Fibroblast of lung (primary cell): ENCODE results near the gene LCLAT1.
A peak's percentile ranks its signal among the peaks of the same experiment; 100 is the strongest.

Experiments used
- CTCF ChIP-seq, 2 donors: IDR thresholded peaks in 1 of 2; conservative IDR thresholded peaks in 1 of 2; 1 replicate in 1 of 2; 2 replicates in 1 of 2; pipeline ENCODE4 v1.5.1; 2011 to 2012; ENCODE audit warnings: low read length in 2 of 2, control low read depth in 1 of 2, inconsistent platforms in 1 of 2, low read depth in 1 of 2, mild to moderate bottlenecking in 1 of 2
- EZH2 ChIP-seq: IDR thresholded peaks from 2 replicates; pipeline ENCODE4 v1.5.1; 2012; ENCODE audit warnings: low read length, control low read depth, mild to moderate bottlenecking; ENCODE audit errors: missing control alignments

DNA sequence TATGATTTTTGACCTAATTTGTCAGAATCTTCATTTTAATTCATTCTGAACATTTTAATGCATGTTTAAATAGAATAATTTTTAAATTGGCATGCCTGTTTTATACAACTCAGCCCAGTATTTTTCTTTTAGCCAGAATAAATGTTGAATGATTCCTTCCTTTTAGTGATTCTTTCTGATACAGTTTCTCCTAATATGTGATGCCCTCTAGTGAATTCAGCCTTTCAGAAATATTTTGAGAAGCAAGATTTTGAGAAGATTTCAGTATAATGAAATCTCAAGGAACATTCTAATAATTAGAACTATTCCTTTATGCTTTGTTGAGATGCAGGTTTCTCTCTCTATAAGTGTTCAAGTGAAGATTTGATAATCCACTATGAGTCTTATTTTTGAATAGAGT, 28.5 kb downstream of the LCLAT1 start:
- TF ChIP-seq EZH2, result no peak
- peak in 1 of 2 donors; percentile 9 for TF ChIP-seq CTCF (conservative IDR thresholded peaks at IDR 0.05 in 1 of 2, IDR thresholded peaks at IDR 0.05 in 1 of 2; ENCODE audit: low read depth in 1 of 2, low read length in 2 of 2)
